CD4-positive, alpha-beta T cell treated with Interleukin-6 for 4 hours (primary cell): Measurements from ENCODE around the gene RASSF6.
"Not testable (repeated sequence)": the region's sequence is repeated elsewhere in the genome, so short reads cannot be mapped to it uniquely, and the experiment has no call there.

ENCODE experiments used
- DNase-seq: peaks from one replicate; pipeline ENCODE4 v3.0.0-alpha.2; 2020; ENCODE audit warnings: mixed read lengths

Gene RASSF6

GRCh38 chr4:73575660-73576059, 44.6 kb downstream of the RASSF6 start:
- DNase-seq, result no peak

- peak; percentile 18 for DNase-seq
These were observed 46.3 kb downstream of the RASSF6 start for GRCh38 chr4:73573794-73574528.

DNA sequence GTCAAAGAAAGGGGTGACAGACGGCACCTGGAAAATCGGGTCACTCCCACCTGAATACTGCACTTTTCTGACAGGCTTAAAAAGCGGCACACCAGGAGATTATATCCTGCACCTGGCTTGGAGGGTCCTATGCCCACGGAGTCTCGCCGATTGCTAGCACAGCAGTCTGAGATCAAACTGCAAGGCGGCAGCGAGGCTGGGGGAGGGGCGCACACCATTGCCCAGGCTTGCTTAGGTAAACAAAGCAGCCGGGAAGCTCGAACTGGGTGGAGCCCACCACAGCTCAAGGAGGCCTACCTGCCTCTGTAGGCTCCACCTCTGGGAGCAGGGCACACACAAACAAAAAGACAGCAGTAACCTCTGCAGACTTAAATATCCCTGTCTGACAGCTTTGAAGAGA, 69.4 kb downstream of the RASSF6 start:
- not testable (repeated sequence) for DNase-seq

DNA sequence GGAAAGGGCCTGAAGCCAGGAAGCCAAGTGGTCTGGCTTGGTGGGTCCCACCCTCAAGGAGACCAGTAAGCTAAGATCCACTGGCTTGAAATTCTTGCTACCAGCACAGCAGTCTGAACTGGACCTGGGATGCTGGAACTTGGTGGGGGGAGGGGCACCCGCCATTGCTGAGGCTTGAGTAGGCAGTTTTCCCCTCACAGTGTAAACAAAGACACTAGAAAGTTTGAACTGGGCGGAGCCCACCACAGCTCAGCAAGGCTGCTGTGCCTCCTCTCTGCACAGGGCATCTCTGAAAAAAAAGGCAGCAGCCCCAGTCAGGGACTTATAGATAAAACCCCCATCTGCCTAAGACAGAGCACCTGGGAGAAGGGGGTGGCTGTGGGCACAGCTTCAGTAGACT, 75.6 kb downstream of the RASSF6 start:
- no peak for DNase-seq

- no peak for DNase-seq
These were observed 79.0 kb downstream of the RASSF6 start for GRCh38 chr4:73541251-73541650.

- DNase-seq, result no peak
These were observed 79.4 kb downstream of the RASSF6 start for GRCh38 chr4:73540826-73541225.

- DNase-seq, result no peak
These were observed 80.8 kb downstream of the RASSF6 start for GRCh38 chr4:73539386-73539785.

GRCh38 chr4:73538162-73538561, 82.1 kb downstream of the RASSF6 start:
- no peak for DNase-seq

GRCh38 chr4:73533515-73534422, 86.5 kb downstream of the RASSF6 start:
- DNase-seq, result no peak

DNA sequence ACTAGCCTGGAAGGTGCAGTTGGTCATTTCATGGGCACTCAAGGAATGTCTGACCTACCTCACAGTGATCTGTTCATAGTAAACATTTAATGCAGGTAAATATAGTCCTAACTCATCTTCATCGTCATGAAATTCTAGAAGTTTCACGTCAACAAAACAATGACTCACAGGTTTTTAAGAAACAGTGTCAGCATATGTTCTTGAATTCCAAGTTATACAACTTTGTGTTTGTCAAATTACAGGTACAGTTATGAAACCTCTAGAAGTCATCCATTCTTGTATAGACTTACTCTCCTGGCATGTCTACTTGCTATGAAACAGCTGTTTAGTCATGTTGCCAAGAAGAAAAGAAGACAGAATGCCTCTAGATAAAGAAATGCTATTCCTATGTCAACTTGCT, 92.1 kb downstream of the RASSF6 start:
- no peak for DNase-seq

- no peak for DNase-seq
These were observed 93.0 kb downstream of the RASSF6 start for GRCh38 chr4:73527196-73527595.

DNA sequence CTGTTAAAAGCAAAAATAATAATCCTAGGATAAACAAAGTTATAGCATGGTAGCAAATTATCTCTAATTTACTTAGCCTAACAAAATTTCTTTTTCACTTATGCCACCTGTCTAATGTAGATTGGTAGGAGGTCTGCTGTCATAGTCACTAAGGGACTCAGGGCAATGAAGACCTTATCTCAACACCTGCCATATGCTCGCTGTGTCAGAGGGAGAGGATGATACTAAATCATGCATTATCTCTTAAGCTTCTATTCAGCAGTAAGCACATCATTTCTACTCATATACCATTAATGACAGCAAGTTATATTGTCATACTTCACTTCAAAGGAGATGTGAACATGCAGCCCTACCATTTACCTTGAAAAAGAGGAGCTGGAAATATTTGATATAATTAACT, 94.6 kb downstream of the RASSF6 start:
- no peak for DNase-seq

- no peak for DNase-seq
These were observed 97.1 kb downstream of the RASSF6 start for GRCh38 chr4:73523126-73523525.
